Activated CD8-positive, alpha-beta memory T cell treated with anti-CD3 and anti-CD28 coated beads, Interleukin-2, amount 10 ng/mL, durations not matched to agents 7 days and 5 days (primary cell): Measurements from ENCODE around the gene STBD1. TPM values are rescaled to one million over a fixed set of nuclear protein-coding genes. Genes with fewer than 3 reads are reported as not detected.

Source experiments
- ATAC-seq: fragments of 150-1000 bp; cut with Tn5 transposase; one replicate; pipeline ENCODE4 v1.10.0; 2021; ENCODE audit warnings: moderate library complexity
- CTCF ChIA-PET: fragments of 350-600 bp; sonication (Branson Sonifier 250); formaldehyde crosslinking; loops from one replicate; lab custom pipeline; 2021; ENCODE audit warnings: antibody characterized with exemption; lab: Charles Lee
- DNase-seq: peaks from one replicate; pipeline ENCODE4 v3.0.0-alpha.2; 2020
- H3K27ac Mint-ChIP-seq: one replicate; pipeline ENCODE4 v1.8.0; 2021; ENCODE audit warnings: mild to moderate bottlenecking, mixed read lengths
- H3K27me3 Mint-ChIP-seq: one replicate; pipeline ENCODE4 v1.8.0; 2021; ENCODE audit warnings: mixed read lengths
- H3K36me3 Mint-ChIP-seq: one replicate; pipeline ENCODE4 v1.8.0; 2021; ENCODE audit warnings: mild to moderate bottlenecking, mixed read lengths
- H3K4me1 Mint-ChIP-seq: one replicate; pipeline ENCODE4 v1.8.0; 2021; ENCODE audit warnings: mixed read lengths
- H3K4me3 Mint-ChIP-seq: one replicate; pipeline ENCODE4 v1.8.0; 2021; ENCODE audit warnings: mild to moderate bottlenecking, moderate library complexity, mixed read lengths
- H3K9me3 Mint-ChIP-seq: one replicate; pipeline ENCODE4 v1.8.0; 2022; ENCODE audit warnings: low read depth, mixed read lengths
- total RNA-seq, 2 experiments: library from RNA; stranded (reverse); gene quantifications; one replicate each; pipeline ENCODE4 v1.2.3, GENCODE V29; 2021

The STBD1 gene
- total RNA-seq = 1 to 10 TPM in 1 of 2 experiments, under 1 TPM in 1; 0.52 to 1.2 TPM

DNA sequence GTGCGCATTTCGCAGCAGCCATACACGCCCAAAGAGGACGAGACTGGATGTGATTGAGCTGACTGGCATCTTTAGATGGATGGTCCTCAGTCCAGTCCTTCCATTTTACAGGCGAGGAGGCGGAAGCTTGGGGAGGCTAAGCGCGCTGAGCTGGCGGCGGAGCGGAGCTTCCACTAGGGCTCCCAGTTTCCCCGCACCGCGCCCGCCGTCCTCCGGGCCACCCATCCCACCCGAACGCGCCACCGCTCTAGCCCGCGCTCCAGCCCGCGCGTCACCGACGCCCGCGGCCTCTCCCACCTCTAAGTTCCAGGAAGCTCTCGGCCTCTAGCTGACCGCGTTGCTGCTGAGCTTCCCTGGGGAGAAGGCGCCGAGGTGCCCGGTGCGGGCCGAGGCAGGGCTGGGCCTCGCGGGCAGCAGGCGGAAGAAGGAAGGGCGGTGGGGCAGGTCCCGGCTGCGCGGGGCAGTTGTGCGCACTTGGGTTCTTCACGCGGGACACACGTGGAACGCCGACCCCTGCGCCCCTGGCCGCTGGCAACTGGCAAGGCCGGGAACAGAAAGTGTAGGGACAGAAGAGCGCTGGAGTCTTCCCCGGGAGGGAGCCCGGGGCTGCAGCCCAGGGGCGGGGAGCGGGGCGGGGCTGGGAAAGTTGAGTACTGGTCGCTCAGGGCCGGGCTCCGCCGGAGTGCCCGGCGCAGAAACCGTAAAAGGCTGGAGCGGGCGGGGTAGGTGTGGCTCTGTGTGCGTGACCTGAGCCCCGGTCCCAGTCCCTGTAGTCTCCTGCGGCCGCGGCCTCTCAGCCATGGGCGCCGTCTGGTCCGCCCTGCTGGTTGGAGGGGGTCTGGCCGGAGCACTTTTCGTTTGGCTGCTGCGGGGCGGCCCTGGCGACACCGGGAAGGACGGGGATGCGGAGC is at the start of gene STBD1:
STBD1 (plus strand) TSS at position 763 of the 911 bp plus-strand sequence; CDS start at position 800, 37 bp downstream.
- peaks cover 53% of the 10 kb centered on the region for H3K27me3 Mint-ChIP-seq
- H3K27ac Mint-ChIP-seq = peak within 1 kb of the TSS; percentile 57
- peak within 1 kb of the TSS; percentile 61 for H3K4me3 Mint-ChIP-seq
- no peaks in the 10 kb centered on the region for H3K9me3 Mint-ChIP-seq
- peaks cover 42% of the 10 kb centered on the region for H3K4me1 Mint-ChIP-seq
- H3K36me3 Mint-ChIP-seq = peaks cover 4% of the 10 kb centered on the region
- DNase-seq (peak; percentile 48), ATAC-seq (peak; percentile 47)
- CTCF ChIA-PET = interaction anchor here (0.9 to 3.1 kb wide), 6 partner anchors 10 to 158 kb away, joined by 3 to 16 read pairs (median 8); partner anchors contain the start of gene NUP54

DNA sequence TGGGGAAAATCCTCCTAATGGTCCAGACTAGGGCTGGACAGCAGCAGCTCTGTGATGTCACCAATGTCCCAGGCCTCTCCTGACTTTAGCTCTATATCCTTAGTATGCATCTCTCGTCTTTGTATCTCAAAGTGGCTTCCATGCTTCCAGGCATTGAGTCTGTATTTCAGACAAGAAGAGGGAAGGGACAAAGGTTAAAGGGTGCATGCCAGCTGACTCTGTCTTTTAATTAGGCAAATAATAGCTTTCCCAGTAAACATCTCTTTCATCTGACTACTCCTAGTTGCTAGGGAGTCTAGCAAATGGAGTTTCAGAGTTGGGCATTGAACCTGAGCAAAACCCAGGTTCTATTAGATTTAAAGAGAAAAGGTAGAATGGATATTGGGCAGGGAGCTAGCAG is 49.6 kb upstream of the STBD1 start:
- DNase-seq (no peak), ATAC-seq (no peak)
- Mint-ChIP-seq H3K4me1 (peaks cover 4% of the 10 kb centered on the region), H3K4me3 (no peak overlapping the region), H3K36me3 (no peaks in the 10 kb centered on the region), H3K27ac (no peak overlapping the region), H3K9me3 (no peaks in the 10 kb centered on the region), H3K27me3 (peaks cover 76% of the 10 kb centered on the region)
- CTCF ChIA-PET = no interaction called here

DNA sequence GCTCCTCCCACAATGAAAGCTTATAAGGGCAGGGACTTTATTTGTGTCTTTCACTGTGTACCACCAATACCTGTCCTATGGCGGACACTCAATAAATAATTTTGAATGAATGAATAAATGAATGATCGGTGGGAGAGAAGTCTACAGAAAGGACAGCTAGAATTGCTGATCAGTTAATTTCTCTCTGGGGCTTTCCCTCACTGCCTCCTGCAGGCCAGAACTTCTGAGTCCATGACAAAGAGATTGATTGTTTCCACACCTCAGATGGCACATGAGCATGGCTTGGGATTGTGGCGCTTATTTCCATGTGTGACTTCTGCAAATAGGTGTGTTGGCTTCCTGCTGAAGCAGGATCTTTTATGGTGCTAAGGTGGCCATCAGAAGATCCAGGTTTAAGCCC is 48.7 kb upstream of the STBD1 start:
- ATAC-seq (no peak), DNase-seq (no peak)
- peaks cover 74% of the 10 kb centered on the region for H3K27me3 Mint-ChIP-seq
- H3K9me3 Mint-ChIP-seq = no peaks in the 10 kb centered on the region
- peaks cover 4% of the 10 kb centered on the region for H3K4me1 Mint-ChIP-seq
- CTCF ChIA-PET = no interaction called here
- no peak overlapping the region for H3K27ac Mint-ChIP-seq
- no peak overlapping the region for H3K4me3 Mint-ChIP-seq
- H3K36me3 Mint-ChIP-seq = no peaks in the 10 kb centered on the region

GRCh38 chr4:76260571-76260970 is 46.0 kb upstream of the STBD1 start:
- Mint-ChIP-seq H3K4me1 (peaks cover 4% of the 10 kb centered on the region), H3K36me3 (no peaks in the 10 kb centered on the region), H3K27me3 (peaks cover 53% of the 10 kb centered on the region), H3K9me3 (no peaks in the 10 kb centered on the region), H3K27ac (no peak overlapping the region), H3K4me3 (no peak overlapping the region)
- ATAC-seq = no peak
- DNase-seq = no peak
- CTCF ChIA-PET = interaction anchor here (0.6 to 2.0 kb wide), 2 partner anchors 117 to 1088 kb away, joined by 3 to 8 read pairs; no protein-coding TSS in a partner anchor

GRCh38 chr4:76265631-76266218 is 40.8 kb upstream of the STBD1 start:
- CTCF ChIA-PET = no interaction called here
- H3K4me1 Mint-ChIP-seq = no peaks in the 10 kb centered on the region
- no peaks in the 10 kb centered on the region for H3K36me3 Mint-ChIP-seq
- no peak for ATAC-seq
- H3K27ac Mint-ChIP-seq = no peak overlapping the region
- no peak overlapping the region for H3K4me3 Mint-ChIP-seq
- H3K27me3 Mint-ChIP-seq = peaks cover 33% of the 10 kb centered on the region
- no peak for DNase-seq
- H3K9me3 Mint-ChIP-seq = no peaks in the 10 kb centered on the region

GRCh38 chr4:76266627-76267026 is 39.9 kb upstream of the STBD1 start:
- CTCF ChIA-PET = no interaction called here
- H3K36me3 Mint-ChIP-seq = no peaks in the 10 kb centered on the region
- ATAC-seq (no peak), DNase-seq (no peak)
- H3K9me3 Mint-ChIP-seq = no peaks in the 10 kb centered on the region
- peaks cover 32% of the 10 kb centered on the region for H3K27me3 Mint-ChIP-seq
- no peak overlapping the region for H3K4me3 Mint-ChIP-seq
- no peak overlapping the region for H3K27ac Mint-ChIP-seq
- no peaks in the 10 kb centered on the region for H3K4me1 Mint-ChIP-seq

- Mint-ChIP-seq H3K4me3 (no peak overlapping the region), H3K9me3 (no peaks in the 10 kb centered on the region), H3K4me1 (no peaks in the 10 kb centered on the region), H3K36me3 (no peaks in the 10 kb centered on the region), H3K27me3 (peaks cover 29% of the 10 kb centered on the region), H3K27ac (no peak overlapping the region)
- DNase-seq (no peak), ATAC-seq (no peak)
- CTCF ChIA-PET = no interaction called here
These were observed 38.7 kb upstream of the STBD1 start for GRCh38 chr4:76267811-76268210.

GRCh38 chr4:76270244-76271175 is 36.0 kb upstream of the STBD1 start:
- no peaks in the 10 kb centered on the region for H3K4me1 Mint-ChIP-seq
- CTCF ChIA-PET = interaction anchor here (1.2 to 1.3 kb wide), 2 partner anchors 9 to 19 kb away, joined by 3 read pairs; partner anchors contain the start of gene FAM47E

GRCh38 chr4:76271248-76271647 is 35.3 kb upstream of the STBD1 start:
- Mint-ChIP-seq H3K36me3 (peaks cover 2% of the 10 kb centered on the region), H3K4me1 (peaks cover 2% of the 10 kb centered on the region), H3K27ac (no peak overlapping the region), H3K4me3 (no peak overlapping the region), H3K27me3 (peaks cover 52% of the 10 kb centered on the region), H3K9me3 (no peaks in the 10 kb centered on the region)
- ATAC-seq (no peak), DNase-seq (no peak)
- CTCF ChIA-PET = interaction anchor here (1.2 kb wide), 1 partner anchor 20 kb away, joined by 3 read pairs; the partner anchor contains the start of gene FAM47E

More at GRCh38 chr4:76270244-76271175, 36.0 kb upstream of the STBD1 start:
- DNase-seq (no peak), ATAC-seq (no peak)
- H3K27ac Mint-ChIP-seq = no peak overlapping the region
- no peaks in the 10 kb centered on the region for H3K9me3 Mint-ChIP-seq
- peaks cover 45% of the 10 kb centered on the region for H3K27me3 Mint-ChIP-seq
- H3K4me3 Mint-ChIP-seq = no peak overlapping the region
- H3K36me3 Mint-ChIP-seq = no peaks in the 10 kb centered on the region

DNA sequence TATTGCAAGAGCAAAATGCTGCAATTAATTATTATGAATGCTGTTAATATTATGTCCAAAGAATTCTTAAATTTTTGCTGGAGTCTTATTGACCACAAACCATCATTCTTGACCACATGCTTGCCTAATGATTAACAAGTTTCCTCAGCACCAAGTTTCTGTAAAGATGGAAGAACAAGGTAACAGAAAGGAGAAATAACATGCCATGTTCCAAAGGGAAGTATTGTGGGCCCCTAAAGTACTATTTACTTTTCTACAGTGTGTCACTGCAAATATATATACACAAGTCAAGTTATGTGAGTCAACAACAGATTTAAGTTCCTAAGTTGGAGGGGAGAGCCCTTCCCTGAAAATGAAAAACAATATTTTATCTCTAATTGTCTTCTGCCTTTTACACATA is 34.5 kb upstream of the STBD1 start:
- ATAC-seq = no peak
- H3K27ac Mint-ChIP-seq = no peak overlapping the region
- no peak overlapping the region for H3K4me3 Mint-ChIP-seq
- DNase-seq = no peak
- H3K4me1 Mint-ChIP-seq = peaks cover 9% of the 10 kb centered on the region
- H3K9me3 Mint-ChIP-seq = no peaks in the 10 kb centered on the region
- CTCF ChIA-PET = no interaction called here
- peaks cover 2% of the 10 kb centered on the region for H3K36me3 Mint-ChIP-seq
- H3K27me3 Mint-ChIP-seq = peaks cover 58% of the 10 kb centered on the region

- Mint-ChIP-seq H3K9me3 (no peaks in the 10 kb centered on the region), H3K4me3 (no peak overlapping the region), H3K36me3 (peaks cover 2% of the 10 kb centered on the region), H3K27me3 (peaks cover 62% of the 10 kb centered on the region), H3K4me1 (peaks cover 9% of the 10 kb centered on the region), H3K27ac (no peak overlapping the region)
- ATAC-seq (no peak), DNase-seq (no peak)
- CTCF ChIA-PET = no interaction called here
These were observed 34.0 kb upstream of the STBD1 start for GRCh38 chr4:76272582-76272981.

GRCh38 chr4:76272999-76273398 is 33.5 kb upstream of the STBD1 start:
- Mint-ChIP-seq H3K4me3 (no peak overlapping the region), H3K27ac (no peak overlapping the region), H3K36me3 (peaks cover 2% of the 10 kb centered on the region), H3K27me3 (peaks cover 66% of the 10 kb centered on the region), H3K4me1 (peaks cover 9% of the 10 kb centered on the region), H3K9me3 (no peaks in the 10 kb centered on the region)
- no peak for DNase-seq
- ATAC-seq = no peak
- CTCF ChIA-PET = no interaction called here
